Right lobe of liver (tissue), 6 donors: ENCODE data around the gene PRKG2. TPM values are rescaled to one million over a fixed set of nuclear protein-coding genes. Genes with fewer than 3 reads are reported as not detected.

Source experiments
- ATAC-seq, 4 donors: fragments of 200-7000 bp; cut with Tn5 transposase; one replicate each; pipeline ENCODE4 v1.9.1; 2020; ENCODE audit warnings: mild to moderate bottlenecking in 4 of 4, moderate library complexity in 4 of 4
- DNase-seq, 3 donors: peaks; one replicate each; pipeline ENCODE4 v3.0.0-alpha.2; 2020
- H3K27ac ChIP-seq, 3 donors: fragments of 200-600 bp; one replicate each; pipeline ENCODE4 v1.8.0; 2022
- H3K27me3 ChIP-seq, 2 donors: fragments of 200-600 bp; one replicate each; pipeline ENCODE4 v1.8.0; 2022
- H3K36me3 ChIP-seq, 4 donors: fragments of 200-600 bp; sonication (generic) in 1 of 4; one replicate each; pipeline versions ENCODE4 v1.5.1 to v1.8.0; 2017 to 2022; ENCODE audit warnings: control low read depth in 1 of 4
- H3K4me1 ChIP-seq, 4 donors: fragments of 200-600 bp; sonication (generic) in 1 of 4; one replicate each; pipeline versions ENCODE4 v1.5.1 to v1.8.0; 2017 to 2022; ENCODE audit warnings: control low read depth in 1 of 4
- H3K4me3 ChIP-seq, 3 donors: fragments of 200-600 bp; one replicate each; pipeline ENCODE4 v1.8.0; 2022
- H3K9me3 ChIP-seq, 4 donors: fragments of 200-600 bp; sonication (generic) in 1 of 4; one replicate each; pipeline versions ENCODE4 v1.5.1 to v1.8.0; 2017 to 2022; ENCODE audit warnings: control low read depth in 1 of 4
- POLR2A ChIP-seq: fragments of 450-650 bp; IDR thresholded peaks from one replicate; pipeline ENCODE4 v1.6.1; 2017; ENCODE audit warnings: antibody characterized with exemption, mild to moderate bottlenecking
- WGBS: methylation state at CpG from one replicate; pipeline ENCODE4 v1.1.6; 2018; ENCODE audit warnings: low coverage, low lambda C conversion rate; ENCODE audit not compliant: insufficient coverage; ENCODE audit errors: missing lambda C conversion rate; 5-methylcytosine and 5-hydroxymethylcytosine counted together
- intact Hi-C, 2 donors: fragments of 100-400 bp; cut with DNase I; formaldehyde crosslinking; loops; one replicate each; pipeline versions ENCODE4 v1.11.2 to v1.14.1; 2022
- long read RNA-seq: library from polyadenylated mRNA; unstranded; transcript quantifications from one replicate; pipeline ENCODE4 v2.0.0, GENCODE V29; 2019
- total RNA-seq, 6 experiments: library from RNA; depleted of rRNA in 2 of 6; stranded (reverse); fragments of >200 nt in 2 of 6; fragmentation: NEBNext Ultra II Directional in 3 of 6; extraction: Animal tissue kit (Norgen Biotek cat#: 25700) in 3 of 6; gene quantifications; one replicate each; pipeline versions ENCODE4 v1.1.0 to v1.2.4, GENCODE V29; 2016 to 2023
- TF ChIP-seq, protein P1 (sequence below), 4 donors: fragments of 200-600 bp in 3 of 4; fragments of 450-650 bp in 1 of 4; IDR thresholded peaks; one replicate each; pipeline versions ENCODE4 v1.5.1 to v1.8.0; 2016 to 2022; ENCODE audit warnings: antibody characterized with exemption in 4 of 4, mild to moderate bottlenecking in 2 of 4
- donor health status: DM: no; HTN: yes; CAD: no.
- donor health status: DM: no; HTN: no; CAD: no.
- donor health status: DM: no; HTN: no; CAD: no.
- donor health status: DM: no; HTN: yes; CAD: no.
- donor health status: DM: no; HTN: yes; CAD: no.

PRKG2 gene, protein sequence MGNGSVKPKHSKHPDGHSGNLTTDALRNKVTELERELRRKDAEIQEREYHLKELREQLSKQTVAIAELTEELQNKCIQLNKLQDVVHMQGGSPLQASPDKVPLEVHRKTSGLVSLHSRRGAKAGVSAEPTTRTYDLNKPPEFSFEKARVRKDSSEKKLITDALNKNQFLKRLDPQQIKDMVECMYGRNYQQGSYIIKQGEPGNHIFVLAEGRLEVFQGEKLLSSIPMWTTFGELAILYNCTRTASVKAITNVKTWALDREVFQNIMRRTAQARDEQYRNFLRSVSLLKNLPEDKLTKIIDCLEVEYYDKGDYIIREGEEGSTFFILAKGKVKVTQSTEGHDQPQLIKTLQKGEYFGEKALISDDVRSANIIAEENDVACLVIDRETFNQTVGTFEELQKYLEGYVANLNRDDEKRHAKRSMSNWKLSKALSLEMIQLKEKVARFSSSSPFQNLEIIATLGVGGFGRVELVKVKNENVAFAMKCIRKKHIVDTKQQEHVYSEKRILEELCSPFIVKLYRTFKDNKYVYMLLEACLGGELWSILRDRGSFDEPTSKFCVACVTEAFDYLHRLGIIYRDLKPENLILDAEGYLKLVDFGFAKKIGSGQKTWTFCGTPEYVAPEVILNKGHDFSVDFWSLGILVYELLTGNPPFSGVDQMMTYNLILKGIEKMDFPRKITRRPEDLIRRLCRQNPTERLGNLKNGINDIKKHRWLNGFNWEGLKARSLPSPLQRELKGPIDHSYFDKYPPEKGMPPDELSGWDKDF
- under 1 TPM in 1 of 6 experiments, not detected in 5; 0.17 TPM for total RNA-seq
- long read RNA-seq: 0 reads

DNA sequence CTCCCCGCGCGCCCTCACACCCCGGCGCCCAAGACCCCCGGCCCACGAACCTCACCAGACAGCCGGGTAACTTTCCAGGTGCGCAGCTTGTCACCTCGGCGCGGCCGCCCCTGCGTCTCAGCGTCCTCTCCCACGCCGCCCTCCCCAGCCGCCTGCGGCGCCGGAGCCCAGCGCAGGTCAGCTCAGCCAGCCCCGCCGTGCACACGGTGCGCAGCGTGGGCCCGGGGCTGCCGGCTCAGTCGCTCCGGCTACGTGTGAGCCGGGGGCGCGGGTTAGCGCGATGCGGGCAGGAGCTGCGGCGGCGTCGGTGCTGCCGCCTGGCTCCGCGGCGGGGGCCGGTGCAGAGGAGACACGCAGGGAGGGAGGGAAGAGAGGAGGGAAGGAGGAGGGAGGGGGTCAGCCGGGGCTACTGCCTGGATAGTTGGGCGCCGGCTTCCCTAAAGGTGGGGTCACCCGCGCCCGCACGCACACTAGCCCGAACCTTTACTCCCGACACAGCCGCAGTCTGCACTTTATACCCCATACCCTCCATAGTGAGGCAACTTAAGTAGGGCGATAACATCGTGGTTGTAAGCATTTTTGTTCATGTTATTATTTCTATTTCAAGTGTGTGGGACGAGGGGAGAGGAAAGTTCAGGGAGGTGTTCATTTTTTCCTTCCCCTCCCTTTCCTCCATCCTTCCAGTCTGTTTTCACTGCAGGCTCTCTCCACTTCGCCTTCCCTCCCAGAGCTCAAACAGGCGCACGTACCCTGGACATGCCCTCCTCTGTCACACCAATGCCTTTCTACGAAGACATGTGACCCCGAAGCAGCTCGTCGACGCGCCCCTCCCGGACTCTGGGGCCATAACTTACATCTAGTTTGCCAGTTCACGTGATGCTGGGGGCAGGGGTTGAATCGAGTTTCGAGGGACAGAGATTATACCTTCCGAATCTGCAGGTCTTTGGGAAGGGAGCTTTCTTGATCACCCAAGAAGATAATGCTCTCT, at the start of gene PRKG2:
PRKG2 (minus strand) TSS at position 342 of the 988 bp plus-strand sequence. CDS start 10,175 bp downstream, outside the sequence.
- intact Hi-C loops: no loop called here
- no peaks in the 10 kb centered on the region for H3K9me3 ChIP-seq
- peak in 1 of 4 donors; percentile 35 for ATAC-seq
- H3K4me1 ChIP-seq: no peaks in the 10 kb centered on the region
- peak within 1 kb of the TSS in 1 of 3 donors; percentile 7 for H3K4me3 ChIP-seq
- H3K36me3 ChIP-seq: no peaks in the 10 kb centered on the region
- WGBS: under 1% methylated on average over 16 of the region's 75 CpGs
- peaks cover 0 to 4% of the 10 kb centered on the region in 2 donors for H3K27me3 ChIP-seq
- no peak for DNase-seq
- TF ChIP-seq, protein P1, sequence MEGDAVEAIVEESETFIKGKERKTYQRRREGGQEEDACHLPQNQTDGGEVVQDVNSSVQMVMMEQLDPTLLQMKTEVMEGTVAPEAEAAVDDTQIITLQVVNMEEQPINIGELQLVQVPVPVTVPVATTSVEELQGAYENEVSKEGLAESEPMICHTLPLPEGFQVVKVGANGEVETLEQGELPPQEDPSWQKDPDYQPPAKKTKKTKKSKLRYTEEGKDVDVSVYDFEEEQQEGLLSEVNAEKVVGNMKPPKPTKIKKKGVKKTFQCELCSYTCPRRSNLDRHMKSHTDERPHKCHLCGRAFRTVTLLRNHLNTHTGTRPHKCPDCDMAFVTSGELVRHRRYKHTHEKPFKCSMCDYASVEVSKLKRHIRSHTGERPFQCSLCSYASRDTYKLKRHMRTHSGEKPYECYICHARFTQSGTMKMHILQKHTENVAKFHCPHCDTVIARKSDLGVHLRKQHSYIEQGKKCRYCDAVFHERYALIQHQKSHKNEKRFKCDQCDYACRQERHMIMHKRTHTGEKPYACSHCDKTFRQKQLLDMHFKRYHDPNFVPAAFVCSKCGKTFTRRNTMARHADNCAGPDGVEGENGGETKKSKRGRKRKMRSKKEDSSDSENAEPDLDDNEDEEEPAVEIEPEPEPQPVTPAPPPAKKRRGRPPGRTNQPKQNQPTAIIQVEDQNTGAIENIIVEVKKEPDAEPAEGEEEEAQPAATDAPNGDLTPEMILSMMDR (IDR thresholded peaks at IDR 0.05): no peak
- TF ChIP-seq POLR2A: no peak
- H3K27ac ChIP-seq: no peak within 1 kb of the TSS

DNA sequence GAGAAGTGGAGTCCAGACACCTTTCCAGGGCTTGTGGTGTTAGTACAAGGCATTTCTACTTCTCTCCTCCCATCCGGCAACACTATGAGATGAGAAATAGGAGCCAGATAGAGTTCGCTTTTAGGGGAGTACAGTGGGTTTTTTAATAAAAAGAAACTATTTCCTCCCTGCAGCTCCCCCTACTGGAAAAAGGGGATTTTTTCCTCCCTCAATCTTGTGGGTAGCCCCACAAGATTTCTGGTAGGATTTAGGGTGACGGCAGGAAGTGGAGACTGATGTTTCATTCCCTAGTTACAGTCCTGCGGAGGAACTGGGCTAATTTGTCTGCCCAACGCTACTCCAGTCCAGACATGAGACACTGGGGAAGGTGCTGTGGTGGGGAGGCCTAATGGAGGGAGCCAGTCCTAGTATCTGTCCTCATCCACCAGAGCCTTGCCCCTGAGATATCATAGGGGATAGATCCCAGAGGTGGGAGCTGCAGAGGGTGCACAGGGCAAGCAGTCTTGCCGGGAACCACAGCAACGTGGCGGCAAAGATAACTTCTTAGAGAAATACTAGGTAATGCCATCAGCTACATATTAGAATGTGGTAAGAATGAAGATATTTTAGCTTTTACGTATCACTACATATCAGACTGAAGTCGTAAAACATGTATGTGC, 45.5 kb upstream of the PRKG2 start:
- no peaks in the 10 kb centered on the region for H3K27me3 ChIP-seq
- no peaks in the 10 kb centered on the region for H3K4me1 ChIP-seq
- H3K9me3 ChIP-seq: no peaks in the 10 kb centered on the region
- DNase-seq (no peak), ATAC-seq (no peak)
- H3K27ac ChIP-seq: no peak overlapping the region
- intact Hi-C loops: no loop called here
- TF ChIP-seq POLR2A: no peak
- TF ChIP-seq, protein P1 (IDR thresholded peaks at IDR 0.05): peak in 2 of 4 donors; percentile 5 to 10
- H3K4me3 ChIP-seq: no peak overlapping the region
- no peaks in the 10 kb centered on the region for H3K36me3 ChIP-seq
- WGBS: 60% methylated on average over 9 of the region's 10 CpGs

DNA sequence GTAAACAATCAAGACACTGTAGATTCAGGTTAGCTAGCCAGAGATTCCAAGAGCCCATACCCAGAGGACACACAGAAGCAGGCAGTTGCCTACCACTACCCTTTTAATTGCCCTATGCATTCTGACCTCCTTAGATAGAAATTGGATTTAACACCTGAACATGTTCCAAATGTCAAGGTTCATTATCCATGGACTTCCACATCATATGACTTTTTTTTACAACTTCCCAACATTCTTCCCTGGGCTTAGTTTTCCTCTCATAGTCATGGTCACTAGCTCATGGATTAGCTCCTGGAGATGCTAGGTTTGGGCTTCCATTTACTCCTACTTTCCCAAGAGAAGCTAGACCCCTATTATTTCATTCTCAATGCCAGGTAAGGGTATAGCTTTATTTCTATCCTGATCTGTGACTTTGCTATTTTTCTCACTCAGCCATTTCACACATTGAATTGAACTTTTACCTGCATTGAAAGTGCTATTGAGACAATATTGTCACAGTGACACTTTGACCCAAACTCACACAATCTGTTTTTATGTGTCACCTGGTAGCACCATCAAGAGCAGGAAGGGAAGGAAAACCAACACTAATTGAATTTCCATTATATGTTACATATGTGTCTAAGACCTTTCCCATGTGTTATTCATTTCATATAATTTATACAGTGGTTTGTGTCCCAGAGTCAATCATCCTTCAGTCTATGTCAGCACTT, 44.0 kb upstream of the PRKG2 start:
- TF ChIP-seq, protein P1 (IDR thresholded peaks at IDR 0.05): no peak
- TF ChIP-seq POLR2A: no peak
- Histone ChIP-seq H3K9me3 (no peaks in the 10 kb centered on the region), H3K4me1 (no peaks in the 10 kb centered on the region), H3K27ac (no peak overlapping the region), H3K4me3 (no peak overlapping the region), H3K27me3 (no peaks in the 10 kb centered on the region), H3K36me3 (no peaks in the 10 kb centered on the region)
- ATAC-seq (no peak), DNase-seq (no peak)
- intact Hi-C loops: no loop called here
